Heart right ventricle (tissue), 16 donors: Measurements from ENCODE around the gene SYNPO2. TPM values are rescaled to one million over a fixed set of nuclear protein-coding genes. Genes with fewer than 3 reads are reported as not detected.

Experiments
- ATAC-seq, 8 donors: fragments of 200-7000 bp; cut with Tn5 transposase; one replicate each; pipeline ENCODE4 v1.9.1; 2020; ENCODE audit warnings: mild to moderate bottlenecking in 8 of 8, moderate library complexity in 8 of 8, moderate number of reproducible peaks in 1 of 8
- DNase-seq, 2 donors: peaks; one replicate each; pipeline ENCODE4 v3.0.0-alpha.2; 2020
- H3K27ac ChIP-seq, 10 donors: fragments of 200-600 bp; sonication (generic) in 2 of 10; one replicate each; pipeline versions ENCODE4 v1.5.0 to v1.8.0; 2020 to 2022; ENCODE audit warnings: mild to moderate bottlenecking in 3 of 10
- H3K27me3 ChIP-seq, 7 donors: fragments of 200-600 bp; one replicate each; pipeline ENCODE4 v1.8.0; 2021 to 2022; ENCODE audit warnings: mild to moderate bottlenecking in 2 of 7
- H3K36me3 ChIP-seq, 9 donors: fragments of 200-600 bp; sonication (generic) in 1 of 9; one replicate each; pipeline versions ENCODE4 v1.5.0 to v1.8.0; 2020 to 2022; ENCODE audit warnings: mild to moderate bottlenecking in 2 of 9
- H3K4me1 ChIP-seq, 9 donors: fragments of 200-600 bp; sonication (generic) in 1 of 9; one replicate each; pipeline versions ENCODE4 v1.5.0 to v1.8.0; 2020 to 2022; ENCODE audit warnings: mild to moderate bottlenecking in 4 of 9
- H3K4me3 ChIP-seq, 10 donors: fragments of 200-600 bp; sonication (generic) in 2 of 10; one replicate each; pipeline versions ENCODE4 v1.5.0 to v1.8.0; 2020 to 2022; ENCODE audit warnings: mild to moderate bottlenecking in 7 of 10, moderate library complexity in 2 of 10
- H3K9me3 ChIP-seq, 11 donors: fragments of 200-600 bp in 10 of 11; sonication (generic) in 2 of 11; one replicate each; pipeline versions ENCODE4 v1.5.0 to v1.8.0; 2013 to 2022; ENCODE audit warnings: mild to moderate bottlenecking in 2 of 11, control low read depth in 1 of 11, moderate library complexity in 1 of 11
- CTCF ChIP-seq, 9 donors: fragments of 200-600 bp; sonication (generic) in 2 of 9; IDR thresholded peaks; one replicate each; pipeline versions ENCODE4 v1.5.0 to v1.8.0; 2021 to 2022; ENCODE audit warnings: antibody characterized with exemption in 9 of 9, mild to moderate bottlenecking in 5 of 9, moderate library complexity in 1 of 9
- WGBS, 2 donors: extraction: QIAGEN DNeasy Blood & Tissue Kit; methylation state at CpG; one replicate each; pipeline ENCODE4 v1.1.7; 2013; ENCODE audit warnings: inconsistent platforms in 1 of 2; 5-methylcytosine and 5-hydroxymethylcytosine counted together
- intact Hi-C, 10 donors: fragments of 100-400 bp; cut with DNase I; formaldehyde crosslinking; loops; one replicate each; pipeline versions ENCODE4 v1.11.1 to v1.14.2; 2022
- polyA plus RNA-seq, 2 donors: library from polyadenylated mRNA; stranded (reverse); fragments of 200-250 nt; gene quantifications; one replicate each; pipeline ENCODE4 v1.2.3, GENCODE V29; 2013
- total RNA-seq, 10 donors: library from RNA; stranded (reverse); fragmentation: NEBNext Ultra II Directional in 3 of 10; extraction: Animal tissue kit (Norgen Biotek cat#: 25700) in 3 of 10; gene quantifications; one replicate each; pipeline versions ENCODE4 v1.2.1 to v1.2.4, GENCODE V29; 2021 to 2023
- donor health status: Arrhythmogenic right ventricular cardiomyopathy.
- donor health status: ischemic (EF 13 %, LVEDD 7.1; RV severe dilation, severe dysfunction).
- donor health status: healthy with polysubstance abuse.
- donor health status: DM: no; HTN: yes; CAD: no.
- donor health status: DM: no; HTN: no; CAD: no.
- donor health status: ischemic (EF 25% LVEDD 6.9; RV normal size, moderate dysfunction).
- donor health status: ischemic (EF 25% LVEDD 5.7; RV mildly dilated, moderate dysfunction).
- donor health status: healthy.
- donor health status: DM: yes; HTN: yes; CAD: no.
- donor health status: Ischemic cardiomyopathy.
- donor health status: ischemic (EF 35%, LVEDD 5.7; RV mildly dilated, moderate dysfunction).
- donor health status: nonischemic (EF 11% LVEDD 7.7; RV severe dilation, severe dysfunction).
- donor health status: DM: yes; HTN: yes; CAD: no.
- donor health status: PGD.
- donor health status: ischemic (EF 29% LVEDD 5.4; RV normal size, mild dysfunction).
- donor health status: nonischemic (EF 23%, LVEDD 6.1; RV moderate dilation, normal function).

SYNPO2 gene
- total and polyA plus RNA-seq, 12 donors = 27.5 to 405 (median 244) TPM

GRCh38 chr4:119025916-119026661, 137.4 kb downstream of the SYNPO2 start:
- peak; percentile 69 to 91 (median 89) for ATAC-seq
- TF ChIP-seq CTCF (IDR thresholded peaks at IDR 0.05) = peak in 1 of 9 donors; percentile 12
- peak in 1 of 2 donors; percentile 50 for DNase-seq
- WGBS, 2 donors = 24 to 32% methylated on average over 4 of the region's 4 CpGs
- peak overlapping the region in 4 of 10 donors; percentile 5 to 40 (median 23) for H3K4me3 ChIP-seq
- peak overlapping the region; percentile 41 to 92 (median 86) for H3K27ac ChIP-seq
- intact Hi-C loops = loop anchor here in 2 of 10 donors (5.0 kb wide), 2 partner anchors 34 to 44 kb away; no protein-coding TSS in a partner anchor
- H3K36me3 ChIP-seq = peaks cover 0 to 35% (median 5%) of the 10 kb centered on the region in 9 donors
- H3K9me3 ChIP-seq = no peaks in the 10 kb centered on the region
- H3K27me3 ChIP-seq = no peaks in the 10 kb centered on the region
- H3K4me1 ChIP-seq = peaks cover 7 to 65% (median 43%) of the 10 kb centered on the region in 9 donors

GRCh38 chr4:119026662-119027444, 138.2 kb downstream of the SYNPO2 start:
- intact Hi-C loops = loop anchor here in 2 of 10 donors (5.0 kb wide), 2 partner anchors 35 to 45 kb away; no protein-coding TSS in a partner anchor
- WGBS, 2 donors = 64 to 68% methylated on average over 22 of the region's 22 CpGs
- DNase-seq = peak in 1 of 2 donors; percentile 31

GRCh38 chr4:119027811-119028210, 139.2 kb downstream of the SYNPO2 start:
- WGBS, 2 donors = 41 to 56% methylated on average over 2 of the region's 2 CpGs
- Histone ChIP-seq H3K27me3 (no peaks in the 10 kb centered on the region), H3K4me1 (peaks cover 7 to 55% (median 39%) of the 10 kb centered on the region in 9 donors), H3K27ac (peak overlapping the region in 8 of 10 donors; percentile 41 to 92 (median 87)), H3K4me3 (peak overlapping the region in 6 of 10 donors; percentile 12 to 40 (median 23)), H3K36me3 (peaks cover 0 to 50% (median 16%) of the 10 kb centered on the region in 9 donors), H3K9me3 (no peaks in the 10 kb centered on the region)
- DNase-seq (no peak), ATAC-seq (peak in 1 of 8 donors; percentile 29)
- TF ChIP-seq CTCF (IDR thresholded peaks at IDR 0.05) = no peak
- intact Hi-C loops = loop anchor here in 2 of 10 donors (5.0 kb wide), 2 partner anchors 36 to 46 kb away; no protein-coding TSS in a partner anchor

More at GRCh38 chr4:119026662-119027444, 138.2 kb downstream of the SYNPO2 start:
- Histone ChIP-seq H3K4me3 (peak overlapping the region in 7 of 10 donors; percentile 5 to 40 (median 23)), H3K9me3 (no peaks in the 10 kb centered on the region), H3K36me3 (peaks cover 0 to 42% (median 13%) of the 10 kb centered on the region in 9 donors), H3K27ac (peak overlapping the region; percentile 41 to 92 (median 86)), H3K27me3 (no peaks in the 10 kb centered on the region), H3K4me1 (peaks cover 7 to 58% (median 39%) of the 10 kb centered on the region in 9 donors)
- TF ChIP-seq CTCF (IDR thresholded peaks at IDR 0.05) = peak in 1 of 9 donors; percentile 23
- peak; percentile 61 to 76 (median 68) for ATAC-seq

- peaks cover 0 to 54% (median 16%) of the 10 kb centered on the region in 9 donors for H3K36me3 ChIP-seq
- intact Hi-C loops = loop anchor here in 2 of 10 donors (5.0 kb wide), 2 partner anchors 36 to 46 kb away; no protein-coding TSS in a partner anchor
- no peaks in the 10 kb centered on the region for H3K9me3 ChIP-seq
- no peak for ATAC-seq
- no peaks in the 10 kb centered on the region for H3K27me3 ChIP-seq
- peak overlapping the region in 7 of 10 donors; percentile 26 to 92 (median 87) for H3K27ac ChIP-seq
- H3K4me1 ChIP-seq = peaks cover 7 to 56% (median 39%) of the 10 kb centered on the region in 9 donors
- peak overlapping the region in 4 of 10 donors; percentile 3 to 40 (median 28) for H3K4me3 ChIP-seq
- 83 to 87% methylated on average over 2 of the region's 2 CpGs for WGBS, 2 donors
- no peak for DNase-seq
- TF ChIP-seq CTCF (IDR thresholded peaks at IDR 0.05) = no peak
These were observed 139.6 kb downstream of the SYNPO2 start for GRCh38 chr4:119028296-119028695.
